ENCODE results near the gene NDUFB7. TPM values are rescaled to one million over a fixed set of nuclear protein-coding genes. Genes with fewer than 3 reads are reported as not detected.

The NDUFB7 gene
- total RNA-seq, 2 experiments from 2014 or later = 31.7 to 39.1 TPM

- Histone ChIP-seq H3K9me3 (ENCODE audit: control insufficient read depth in 1 of 2, insufficient read depth in 1 of 2, low read length in 2 of 2) (no peaks in the 10 kb centered on the region), H3K27ac (ENCODE audit: low read depth in 1 of 2, low read length in 2 of 2) (peak overlapping the region in 1 of 2 donors; percentile 50), H3K36me3 (ENCODE audit: insufficient read depth, low read length) (peaks cover 39% of the 10 kb centered on the region), H3K27me3 (ENCODE audit: control insufficient read depth in 1 of 2, insufficient read depth in 2 of 2, low read length in 2 of 2) (no peaks in the 10 kb centered on the region), H3K4me1 (ENCODE audit: insufficient read depth, low read length) (peaks cover 50% of the 10 kb centered on the region), H3K4me3 (ENCODE audit: low read length) (no peak overlapping the region)
- ATAC-seq (ENCODE audit: poor library complexity) = no peak
- ChIA-PET CTCF (no interaction called here), POLR2A (interaction anchor here (0.6 kb wide), 1 partner anchor 16 kb away, joined by 4 read pairs; no protein-coding TSS in a partner anchor)
- no peaks in the 10 kb centered on the region for H3K27me3 Mint-ChIP-seq
- H3K4me1 Mint-ChIP-seq (ENCODE audit: low read depth) = peaks cover 23% of the 10 kb centered on the region
- H3K4me3 Mint-ChIP-seq = no peak overlapping the region
- DNase-seq = peak in 1 of 14 experiments; percentile 30
- no peaks in the 10 kb centered on the region for H3K9me3 Mint-ChIP-seq
- intact Hi-C loops (cut with DNase I, micrococcal nuclease) = no loop called here
- H3K36me3 Mint-ChIP-seq (ENCODE audit: low read depth) = peaks cover 29% of the 10 kb centered on the region
- H3K27ac Mint-ChIP-seq = no peak overlapping the region
- TF ChIP-seq CTCF (IDR thresholded peaks at IDR 0.05) = no peak
These were observed 10.0 kb downstream of the NDUFB7 start for GRCh38 chr19:14561847-14562351.

DNA sequence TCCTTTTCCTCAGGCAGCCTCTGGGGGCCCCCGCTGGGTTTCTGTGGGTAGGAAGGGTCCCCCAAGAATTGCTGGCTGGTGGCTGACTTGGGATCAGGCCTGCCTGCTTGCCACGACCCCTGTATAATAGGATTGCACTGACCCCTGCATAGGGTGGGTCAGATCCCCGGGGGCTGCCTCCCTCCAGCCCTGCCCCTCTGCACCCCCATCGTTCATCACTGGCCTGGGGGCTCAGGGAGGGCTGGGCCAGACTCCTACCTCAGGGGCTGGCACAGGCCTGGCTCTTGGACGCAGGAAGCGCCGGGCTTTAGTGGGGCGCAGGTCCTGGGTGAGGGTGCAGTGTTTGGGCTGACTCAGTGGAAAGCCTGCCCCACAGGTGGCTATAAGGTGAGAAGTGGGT, 10.6 kb downstream of the NDUFB7 start:
- Histone ChIP-seq H3K4me1 (ENCODE audit: insufficient read depth, low read length) (peaks cover 55% of the 10 kb centered on the region), H3K36me3 (ENCODE audit: insufficient read depth, low read length) (peaks cover 36% of the 10 kb centered on the region), H3K9me3 (ENCODE audit: control insufficient read depth in 1 of 2, insufficient read depth in 1 of 2, low read length in 2 of 2) (no peaks in the 10 kb centered on the region), H3K27ac (ENCODE audit: low read depth in 1 of 2, low read length in 2 of 2) (peak overlapping the region in 1 of 2 donors; percentile 50), H3K27me3 (ENCODE audit: control insufficient read depth in 1 of 2, insufficient read depth in 2 of 2, low read length in 2 of 2) (no peaks in the 10 kb centered on the region), H3K4me3 (ENCODE audit: low read length) (no peak overlapping the region)
- Mint-ChIP-seq H3K27me3 (no peaks in the 10 kb centered on the region), H3K27ac (no peak overlapping the region), H3K9me3 (no peaks in the 10 kb centered on the region), H3K36me3 (ENCODE audit: low read depth) (peaks cover 33% of the 10 kb centered on the region), H3K4me3 (no peak overlapping the region), H3K4me1 (ENCODE audit: low read depth) (peaks cover 29% of the 10 kb centered on the region)
- intact Hi-C loops (cut with DNase I, micrococcal nuclease) = no loop called here
- ChIA-PET CTCF (no interaction called here), POLR2A (no interaction called here)
- TF ChIP-seq CTCF (IDR thresholded peaks at IDR 0.05) = no peak
- DNase-seq (no peak), ATAC-seq (ENCODE audit: poor library complexity) (no peak)

DNA sequence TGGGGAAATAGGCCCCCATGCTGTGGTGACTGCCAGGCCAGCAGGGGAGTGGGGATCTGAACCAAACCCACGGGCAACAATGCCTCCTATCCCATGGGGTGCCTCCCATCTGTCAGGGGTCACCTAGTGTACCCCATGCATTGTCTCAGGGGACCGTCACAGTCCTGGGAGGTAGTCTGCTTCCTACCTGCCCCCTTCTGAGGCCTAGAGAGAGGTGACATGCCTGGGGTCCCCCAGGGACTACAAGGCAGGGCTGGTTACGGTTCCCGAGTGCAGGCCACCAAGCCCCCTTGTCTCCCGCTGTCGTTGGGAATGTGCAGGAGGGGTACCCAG, 11.1 kb downstream of the NDUFB7 start:
- ChIA-PET POLR2A (no interaction called here), CTCF (no interaction called here)
- Histone ChIP-seq H3K9me3 (ENCODE audit: control insufficient read depth in 1 of 2, insufficient read depth in 1 of 2, low read length in 2 of 2) (no peaks in the 10 kb centered on the region), H3K4me1 (ENCODE audit: insufficient read depth, low read length) (peaks cover 57% of the 10 kb centered on the region), H3K36me3 (ENCODE audit: insufficient read depth, low read length) (peaks cover 33% of the 10 kb centered on the region), H3K27ac (ENCODE audit: low read depth in 1 of 2, low read length in 2 of 2) (peak overlapping the region in 1 of 2 donors; percentile 50), H3K27me3 (ENCODE audit: control insufficient read depth in 1 of 2, insufficient read depth in 2 of 2, low read length in 2 of 2) (no peaks in the 10 kb centered on the region), H3K4me3 (ENCODE audit: low read length) (no peak overlapping the region)
- H3K9me3 Mint-ChIP-seq = no peaks in the 10 kb centered on the region
- H3K36me3 Mint-ChIP-seq (ENCODE audit: low read depth) = peaks cover 33% of the 10 kb centered on the region
- H3K27me3 Mint-ChIP-seq = no peaks in the 10 kb centered on the region
- ATAC-seq (ENCODE audit: poor library complexity) = no peak
- TF ChIP-seq CTCF (IDR thresholded peaks at IDR 0.05) = no peak
- H3K4me3 Mint-ChIP-seq = no peak overlapping the region
- peak overlapping the region; percentile 33 for H3K27ac Mint-ChIP-seq
- no peak for DNase-seq
- peaks cover 34% of the 10 kb centered on the region for H3K4me1 Mint-ChIP-seq (ENCODE audit: low read depth)
- intact Hi-C loops (cut with DNase I, micrococcal nuclease) = no loop called here
